HG03442 (cell line): ENCODE data around the gene PHF24.
A peak's percentile ranks its signal among the peaks of the same experiment; 100 is the strongest.

Source experiments
- ATAC-seq: cut with Tn5 transposase; IDR thresholded peaks from one replicate; pipeline ENCODE4 v1.9.1; 2021; ENCODE audit warnings: mild to moderate bottlenecking, moderate library complexity; ENCODE audit not compliant: unreplicated experiment

PHF24 gene

DNA sequence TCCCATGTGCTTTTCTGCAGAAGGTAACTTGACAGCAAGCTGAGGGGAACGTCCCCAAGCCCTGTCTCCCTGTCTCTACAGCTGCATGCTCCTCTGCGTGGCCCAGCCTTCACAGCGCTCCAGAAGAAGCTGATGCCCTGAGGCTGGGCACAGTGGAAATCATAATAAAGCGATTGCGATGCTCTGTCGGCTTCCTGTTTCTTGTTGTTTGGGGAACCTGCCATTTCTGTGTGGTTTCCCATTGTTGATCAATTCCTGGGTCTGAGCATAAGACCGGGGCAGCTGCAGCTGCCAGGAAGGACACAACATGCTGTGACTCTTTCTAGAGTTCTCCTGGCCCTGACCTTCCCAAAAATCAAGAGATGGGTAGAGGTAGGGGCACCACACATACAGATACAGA, 24.3 kb downstream of the PHF24 start:
- ATAC-seq: no peak

DNA sequence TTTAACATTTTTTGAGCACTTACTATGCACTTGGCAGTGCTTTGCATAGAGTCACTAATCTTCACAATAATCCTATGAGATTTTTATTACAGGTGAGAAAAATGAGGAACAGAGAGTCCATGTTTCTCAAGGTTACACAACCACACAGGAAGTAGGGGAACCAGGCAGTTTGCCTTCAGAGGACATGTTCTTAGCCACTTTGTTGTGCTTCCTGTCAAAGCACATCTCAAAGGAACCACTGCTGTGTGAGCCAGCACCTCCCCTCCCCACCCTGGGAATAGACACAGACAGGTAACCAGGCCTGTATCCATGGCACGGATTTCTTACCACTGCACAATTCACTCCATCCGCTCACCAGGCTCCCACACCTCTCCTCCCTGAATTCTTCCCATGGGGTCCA, 25.1 kb downstream of the PHF24 start:
- peak; percentile 49 for ATAC-seq

DNA sequence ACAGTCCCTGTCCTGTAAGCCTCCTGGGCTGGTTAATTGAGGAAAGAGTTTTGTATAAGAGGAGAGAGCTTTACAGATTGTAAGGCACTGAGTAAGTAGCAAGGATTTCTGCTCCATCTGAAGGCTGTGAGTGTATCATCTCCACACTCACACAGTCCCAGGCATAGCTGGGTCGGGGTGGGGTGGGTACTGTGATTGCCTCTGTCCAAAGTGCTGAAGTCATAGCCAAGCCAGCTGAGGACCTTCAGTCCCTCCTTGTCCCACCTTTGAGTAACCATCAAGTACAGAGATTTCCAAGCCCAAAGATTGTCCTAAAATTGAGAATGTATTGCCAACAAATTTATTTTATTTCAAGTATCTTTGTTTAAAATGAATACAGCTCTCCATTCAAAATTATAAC, 26.0 kb downstream of the PHF24 start:
- ATAC-seq: no peak

DNA sequence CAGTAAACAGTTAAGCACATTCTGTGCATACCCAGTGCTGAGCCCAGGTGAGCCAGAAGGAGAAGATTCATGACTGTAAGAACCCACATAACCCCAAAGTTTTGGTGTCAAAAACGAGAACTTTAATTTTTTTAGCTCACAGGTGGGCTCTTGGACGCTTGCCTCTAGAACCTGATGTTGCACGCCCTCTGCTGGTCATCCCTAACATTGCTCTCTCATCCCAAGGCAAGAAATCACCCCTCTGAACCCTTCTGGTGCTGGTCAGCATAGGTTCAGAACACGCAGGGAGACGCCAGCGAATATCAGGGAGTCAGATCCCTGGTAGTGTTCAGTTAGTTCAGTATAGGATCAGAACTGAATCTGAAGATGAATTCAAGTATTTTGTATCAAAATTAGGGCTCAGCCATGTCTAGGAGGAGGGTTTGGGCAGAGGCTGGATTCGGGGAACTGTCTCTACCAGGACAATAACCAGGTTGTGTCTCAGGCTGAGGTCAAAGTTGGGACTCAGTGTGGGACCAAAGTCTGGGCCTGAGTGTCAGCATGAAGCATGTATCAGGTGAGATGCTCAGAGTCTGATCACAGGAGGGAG, 27.3 kb downstream of the PHF24 start:
- no peak for ATAC-seq

DNA sequence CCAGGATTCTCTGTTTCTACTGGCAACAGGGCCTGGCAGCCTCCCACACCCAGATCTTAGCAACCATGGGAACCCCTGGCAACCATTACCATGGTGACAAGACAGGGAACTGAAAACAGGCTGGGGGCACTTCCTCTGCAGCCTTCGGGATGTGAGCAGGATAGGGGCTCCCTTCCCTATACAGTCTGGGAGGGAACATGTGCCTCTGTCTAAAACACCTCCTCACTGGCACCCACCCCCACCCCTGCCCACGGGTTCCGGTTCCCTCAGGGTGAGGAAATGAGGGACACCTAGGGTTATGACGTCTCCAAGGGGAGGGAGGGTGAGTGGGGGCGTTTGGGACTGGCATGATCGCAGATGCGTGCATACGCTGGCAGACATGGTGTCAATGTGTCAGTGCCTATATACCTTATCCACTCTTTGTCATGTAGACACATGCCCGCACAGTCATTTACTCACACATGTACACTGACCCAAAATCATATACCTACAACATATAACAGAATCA, 28.5 kb downstream of the PHF24 start:
- ATAC-seq: no peak

DNA sequence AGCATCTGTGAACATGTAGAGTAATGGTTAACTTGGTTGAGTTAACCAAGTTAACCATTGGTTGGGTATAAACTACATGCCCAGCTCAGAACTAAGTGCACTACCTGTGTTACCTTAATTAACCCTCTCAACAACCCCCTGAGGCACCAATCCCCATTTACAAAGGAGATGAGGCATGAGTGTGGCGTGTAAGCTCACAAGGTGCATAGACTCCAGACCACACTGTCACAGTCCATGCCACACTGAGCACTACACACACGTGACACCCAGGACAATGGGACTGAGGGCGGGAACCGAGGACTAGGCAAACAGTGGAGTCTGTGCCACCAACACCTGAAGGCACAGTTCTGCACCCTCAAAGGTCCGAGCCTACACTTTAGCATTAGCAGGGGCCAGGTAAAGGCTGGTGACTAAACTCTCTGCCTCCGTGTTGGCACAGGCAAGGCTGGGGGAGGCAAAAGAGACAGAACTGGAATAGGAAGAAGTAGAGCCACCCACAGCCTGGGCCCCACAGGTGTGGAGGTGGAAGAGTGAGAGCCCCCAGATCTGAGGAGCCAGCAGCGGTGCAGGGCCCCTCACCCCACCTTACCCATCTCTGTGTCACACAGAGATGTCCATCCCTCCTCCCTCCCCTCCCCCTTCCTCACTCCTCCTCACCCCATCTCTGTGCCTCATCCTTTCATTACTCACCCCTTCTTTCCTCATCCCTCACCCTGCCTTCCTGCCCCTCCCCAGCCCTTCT, 29.2 kb downstream of the PHF24 start:
- no peak for ATAC-seq

DNA sequence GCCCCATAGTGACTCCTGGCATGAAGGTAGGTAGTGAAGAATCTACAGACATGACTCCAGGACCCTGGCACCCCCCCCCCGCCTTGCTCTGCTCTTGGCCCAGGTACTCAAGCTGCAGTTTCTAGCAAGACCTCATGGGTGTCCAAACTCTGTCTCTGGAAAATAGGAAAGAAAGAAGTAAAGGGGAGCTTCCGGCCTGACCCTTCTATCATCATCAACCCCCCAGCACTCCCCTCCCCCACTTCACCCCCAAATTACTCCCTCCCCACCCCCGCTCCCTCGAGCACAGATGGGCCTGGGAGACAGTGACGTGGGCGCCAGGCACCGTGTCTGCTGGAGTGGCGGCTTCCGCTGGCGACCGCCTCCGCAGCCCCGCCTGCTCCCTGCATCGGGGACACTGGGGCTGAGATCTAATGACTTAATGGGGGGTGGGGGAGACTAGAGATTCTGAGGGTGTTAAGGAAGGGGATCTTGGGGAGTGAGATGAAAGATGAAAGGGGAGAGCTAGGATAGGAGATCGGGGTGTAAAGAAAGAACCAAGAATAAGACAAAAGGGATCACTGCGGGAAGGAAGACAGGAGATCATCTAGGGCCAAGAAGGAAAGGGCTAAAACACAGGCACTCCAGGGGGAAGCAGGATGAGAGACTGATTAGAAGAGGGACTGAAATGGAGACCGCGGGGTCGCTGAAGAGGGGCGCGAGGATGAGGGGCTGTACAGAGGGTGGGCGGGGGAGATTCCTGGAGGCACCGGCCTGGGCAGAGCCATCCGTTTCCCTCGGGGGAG, 30.3 kb downstream of the PHF24 start:
- ATAC-seq: no peak

DNA sequence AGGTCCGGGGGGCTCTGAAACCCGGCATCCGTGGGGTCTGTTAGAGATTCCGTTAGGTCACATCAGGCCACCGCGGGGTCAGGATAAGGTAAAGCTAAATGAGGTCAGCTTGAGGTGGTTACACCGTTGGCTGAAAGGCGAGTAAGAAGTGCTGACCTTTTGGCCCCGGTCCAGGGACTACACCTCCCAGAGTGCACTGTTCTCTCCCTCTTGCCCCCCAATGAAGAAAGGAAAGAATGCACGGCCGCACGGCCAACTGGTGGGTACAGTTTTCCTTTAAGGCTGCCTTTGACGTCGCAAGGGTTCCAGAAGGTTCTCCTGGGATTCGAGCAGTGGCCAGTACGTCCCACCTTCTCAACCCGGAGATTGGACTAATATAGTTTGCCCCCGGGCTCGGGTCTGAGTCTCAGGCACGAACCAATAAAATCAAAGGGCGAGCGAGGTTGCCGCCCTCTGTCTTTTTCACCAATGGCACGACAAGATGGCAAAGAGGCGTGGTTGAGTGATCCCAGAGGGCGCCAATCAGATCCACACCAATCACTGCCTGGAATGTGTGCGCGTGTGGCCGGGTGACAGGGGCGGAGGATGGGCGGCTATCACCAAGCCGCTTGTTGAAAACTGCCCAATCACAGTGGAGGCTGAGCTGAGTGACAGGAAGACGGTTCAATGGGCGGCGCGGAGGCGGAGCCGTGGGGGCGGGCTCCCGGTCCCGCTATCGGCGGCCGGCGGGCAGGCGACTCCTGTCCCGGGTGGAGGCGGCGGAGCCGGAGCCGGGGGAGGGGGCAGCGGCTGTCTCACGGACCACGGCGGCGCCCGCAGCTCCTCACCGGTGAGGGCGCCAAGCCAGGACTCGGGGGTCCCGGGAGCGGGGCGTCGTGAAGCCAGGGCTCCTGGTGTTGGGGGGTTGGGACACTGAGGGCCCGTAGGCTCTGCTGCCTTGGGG, 31.2 kb downstream of the PHF24 start, which contains the start of gene DNAJB5:
DNAJB5 (plus strand) TSS at position 743 of the 943 bp plus-strand sequence. CDS start 886 bp downstream, outside the sequence.
- peak; percentile 84 for ATAC-seq

DNA sequence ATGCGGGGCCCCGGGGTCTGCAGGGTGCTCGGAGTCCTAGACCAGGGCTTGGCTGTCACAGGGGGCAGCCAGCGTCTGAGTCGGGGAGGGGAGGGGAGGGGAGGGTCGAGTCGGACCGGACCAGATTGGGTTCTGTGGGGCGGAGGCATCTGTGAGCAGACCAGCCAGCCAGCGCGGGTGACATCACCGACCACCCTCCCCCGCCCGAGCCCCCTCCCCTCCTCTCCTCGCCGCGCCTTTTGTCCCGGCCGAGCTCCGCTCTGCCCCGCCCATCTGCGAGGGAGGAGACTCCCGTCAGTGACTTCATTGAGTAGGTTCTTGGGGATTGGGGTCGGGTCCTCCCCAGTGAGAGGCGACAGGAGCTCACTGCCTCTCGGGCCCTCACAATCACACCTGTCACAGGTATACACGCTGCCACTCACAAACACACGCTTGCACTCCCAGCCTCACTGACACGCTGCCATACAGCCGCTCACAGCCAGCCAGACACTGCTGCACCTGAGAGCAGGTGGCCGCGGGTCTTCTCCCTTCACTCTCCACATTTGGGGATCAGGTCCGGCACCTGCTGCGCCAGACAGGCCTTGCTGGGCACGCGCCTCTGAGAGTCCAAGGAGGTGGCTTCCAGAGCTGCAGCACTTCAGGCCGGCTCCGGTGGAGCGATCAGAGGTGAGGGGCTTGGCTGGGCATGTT, 32.0 kb downstream of the PHF24 start:
- no peak for ATAC-seq

DNA sequence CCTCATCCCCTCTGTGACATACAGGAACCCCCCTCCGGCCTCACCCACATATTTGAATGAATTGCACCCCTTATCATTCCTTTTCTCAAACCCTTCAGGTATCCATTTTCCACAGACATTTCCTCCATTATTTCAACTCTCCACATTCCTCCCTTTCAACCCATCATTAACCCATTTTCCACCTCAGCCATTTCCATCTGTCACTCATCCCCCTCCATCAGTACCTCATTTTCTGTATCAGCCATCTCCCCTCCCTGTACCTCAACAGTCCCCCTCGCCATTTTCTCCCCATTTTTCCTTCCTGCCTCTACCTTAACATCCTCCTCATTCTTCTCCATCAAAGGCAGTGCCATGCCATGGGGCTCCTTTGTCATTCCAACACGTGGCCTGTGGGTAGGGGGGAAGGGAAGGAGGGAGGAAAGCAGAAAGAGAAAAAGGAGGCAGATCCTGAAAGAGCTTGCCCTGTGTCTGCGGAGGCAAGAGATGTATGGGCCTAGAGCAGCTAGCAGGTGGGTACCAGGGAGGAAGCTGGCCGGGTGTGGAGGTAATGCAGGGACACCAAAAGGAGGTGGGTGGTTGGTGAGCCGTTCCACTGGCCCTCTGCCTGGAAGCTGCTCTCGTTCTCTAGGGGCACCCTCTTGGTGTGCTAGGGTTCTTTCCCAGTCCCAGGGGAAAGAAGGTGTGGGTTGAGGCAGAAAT, 33.0 kb downstream of the PHF24 start:
- ATAC-seq: no peak

DNA sequence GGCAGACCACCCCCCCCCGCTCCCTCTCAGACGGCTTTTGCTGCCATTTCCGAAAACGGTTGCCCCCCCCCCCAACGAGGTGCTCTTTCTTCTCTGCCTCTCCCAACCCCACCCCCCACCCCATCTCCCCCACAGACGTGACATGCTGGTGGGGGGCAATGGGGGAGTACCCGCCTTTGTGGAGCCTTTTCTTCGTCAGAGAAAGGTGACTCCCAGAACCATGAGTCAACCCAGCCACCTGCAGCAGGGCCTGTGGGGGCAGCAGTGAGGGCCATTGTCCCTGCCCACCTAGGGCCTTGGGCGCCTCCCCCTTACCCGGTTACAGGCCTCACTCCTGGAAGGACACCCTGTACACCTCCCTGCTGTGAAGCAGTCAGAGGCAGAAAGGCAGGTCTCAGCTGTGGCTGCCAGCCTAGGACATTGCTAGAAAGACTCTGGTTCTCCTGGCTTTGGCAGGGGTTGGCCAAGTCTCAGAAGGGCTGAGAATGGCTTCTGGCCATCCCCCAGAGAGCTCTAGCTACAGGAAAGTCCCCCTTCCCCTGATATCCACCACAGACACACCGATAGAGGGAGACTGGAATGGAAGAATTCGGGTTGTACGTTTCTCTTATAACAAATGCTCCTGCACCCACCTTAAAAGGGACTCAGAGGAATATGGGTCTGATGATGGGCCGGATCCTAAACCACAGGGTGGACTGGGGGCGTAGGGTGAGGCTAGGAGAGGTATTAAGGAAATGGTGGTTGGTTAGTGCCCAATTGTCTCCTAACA, 33.7 kb downstream of the PHF24 start:
- no peak for ATAC-seq

DNA sequence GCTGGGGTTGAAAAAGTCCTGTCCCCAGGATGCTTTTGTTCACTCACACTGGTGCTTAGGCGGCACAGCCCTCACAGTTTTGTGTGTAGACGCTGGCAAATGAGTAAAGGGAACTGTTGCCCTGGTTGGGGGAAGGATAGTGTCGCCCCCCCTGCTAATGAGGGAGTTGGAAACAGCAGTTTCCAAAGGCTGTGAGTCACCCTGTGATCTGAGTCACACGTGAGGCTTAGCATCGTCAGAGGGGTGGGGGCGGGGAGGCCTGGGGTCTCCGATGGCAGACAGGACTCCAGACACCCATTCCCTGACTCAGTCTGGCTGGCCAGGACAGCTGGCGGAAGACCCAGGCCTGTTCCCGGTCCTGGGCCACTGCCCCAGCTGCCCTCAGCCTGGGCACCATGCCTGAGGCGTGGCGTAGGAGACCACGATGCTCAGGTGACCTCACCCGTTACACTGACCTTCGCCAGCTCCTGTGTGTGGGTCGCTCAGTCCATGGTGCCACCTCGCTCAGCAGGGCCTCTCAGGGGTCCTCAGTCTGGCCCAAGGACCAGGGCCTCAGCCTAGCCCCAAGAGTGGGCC, 34.4 kb downstream of the PHF24 start:
- ATAC-seq: no peak

DNA sequence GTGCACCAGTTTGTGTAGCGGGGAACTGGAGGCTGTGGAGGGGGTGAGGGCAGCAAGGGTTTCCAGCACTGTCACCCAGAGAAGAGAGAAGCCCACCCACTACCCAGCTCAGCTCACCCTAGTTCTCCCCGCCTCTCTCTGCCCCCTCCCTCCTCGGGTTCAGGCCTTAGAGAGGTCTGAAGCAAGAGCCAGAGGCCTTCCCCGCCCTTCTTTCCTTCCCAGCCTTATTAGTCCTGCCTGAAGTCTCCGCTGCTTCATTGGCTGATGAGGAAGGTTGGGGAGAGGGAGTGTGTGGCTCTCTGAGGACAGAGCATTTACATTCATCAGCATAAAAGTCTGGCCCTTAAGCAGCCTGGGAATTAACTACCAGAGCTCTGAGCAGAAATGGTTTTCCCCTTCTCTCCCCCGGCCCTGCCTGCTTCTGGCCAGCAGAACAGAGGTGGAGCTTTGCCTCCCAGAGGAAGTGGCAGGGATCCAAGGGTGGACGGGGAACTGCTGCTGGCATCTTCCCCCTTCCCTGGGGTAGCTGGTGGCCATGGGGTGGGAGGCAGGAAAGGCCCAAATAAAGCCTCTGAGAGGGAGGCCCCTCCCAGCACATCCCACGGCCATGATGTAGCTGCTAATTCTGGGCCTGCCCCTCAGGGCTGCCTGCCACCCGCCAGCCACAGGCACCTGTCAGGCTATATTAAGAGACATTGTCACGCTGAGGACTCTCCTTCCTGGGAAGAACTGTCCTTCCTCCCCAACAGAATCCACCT, 35.6 kb downstream of the PHF24 start:
- no peak for ATAC-seq

DNA sequence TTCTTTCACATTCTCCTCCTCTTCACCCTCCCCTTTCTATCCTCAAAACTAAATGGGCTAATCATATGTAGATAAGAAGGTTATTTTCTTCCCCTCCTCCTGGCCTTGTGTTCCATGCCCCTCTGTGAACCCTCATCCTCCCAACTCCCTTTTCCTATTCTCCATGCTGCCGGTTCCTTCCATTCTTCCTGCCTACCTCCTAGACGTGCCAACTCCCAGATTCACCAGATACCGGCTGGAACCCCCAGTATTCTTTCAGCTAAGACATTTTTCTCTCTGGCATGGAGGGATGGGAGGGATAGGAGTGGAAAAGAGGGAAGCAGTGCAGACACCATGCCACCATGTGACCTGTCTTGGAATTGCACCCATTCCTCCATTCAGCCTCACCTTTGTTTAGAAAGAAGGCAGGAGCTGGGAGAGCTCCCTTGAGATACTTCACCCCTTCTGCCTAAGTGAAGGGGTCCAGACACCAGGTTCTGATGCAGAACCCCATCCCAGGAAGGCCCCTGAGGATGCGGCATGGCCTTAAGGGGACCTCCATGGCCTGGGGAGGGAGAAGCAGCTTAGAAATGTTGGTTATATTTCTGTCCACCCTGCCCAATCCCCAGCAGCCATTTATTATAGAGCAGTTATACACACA, 36.3 kb downstream of the PHF24 start:
- no peak for ATAC-seq

DNA sequence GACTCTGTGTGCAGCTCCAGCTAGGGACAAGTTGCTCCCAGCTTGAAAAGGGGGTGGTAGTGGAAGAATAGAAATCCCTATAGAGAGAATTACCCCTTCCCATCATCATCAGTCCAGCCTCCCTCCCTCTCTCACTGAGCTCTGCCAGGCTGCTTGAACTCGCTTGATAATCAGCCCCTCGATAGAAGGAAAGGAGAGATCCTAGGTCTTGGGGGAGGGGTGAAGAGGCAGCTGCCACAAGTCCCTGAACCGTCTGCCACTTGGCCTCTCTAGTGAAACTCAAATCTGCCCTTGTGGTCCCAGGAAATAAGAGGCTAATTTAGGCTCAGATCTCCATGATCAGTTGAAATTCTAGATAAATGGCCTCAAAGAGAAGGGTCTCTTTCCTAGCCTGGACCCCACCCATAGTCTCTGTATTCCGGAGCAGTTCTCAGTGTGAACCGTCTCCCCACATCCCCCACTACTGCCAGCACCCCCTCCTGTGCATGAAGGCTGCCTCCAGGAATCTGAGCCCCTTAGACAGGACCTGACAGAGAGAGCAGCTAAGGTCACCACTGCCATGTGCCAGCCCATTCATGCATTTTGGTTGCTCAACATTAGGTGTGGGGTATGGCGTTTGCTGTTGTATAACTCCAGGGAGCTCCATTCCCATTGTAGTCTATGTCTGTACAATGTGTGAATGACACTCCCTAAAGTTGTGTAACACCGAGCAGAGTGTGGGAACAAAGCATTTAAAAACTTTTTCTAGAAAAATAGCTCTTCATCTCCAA, 37.0 kb downstream of the PHF24 start:
- no peak for ATAC-seq

DNA sequence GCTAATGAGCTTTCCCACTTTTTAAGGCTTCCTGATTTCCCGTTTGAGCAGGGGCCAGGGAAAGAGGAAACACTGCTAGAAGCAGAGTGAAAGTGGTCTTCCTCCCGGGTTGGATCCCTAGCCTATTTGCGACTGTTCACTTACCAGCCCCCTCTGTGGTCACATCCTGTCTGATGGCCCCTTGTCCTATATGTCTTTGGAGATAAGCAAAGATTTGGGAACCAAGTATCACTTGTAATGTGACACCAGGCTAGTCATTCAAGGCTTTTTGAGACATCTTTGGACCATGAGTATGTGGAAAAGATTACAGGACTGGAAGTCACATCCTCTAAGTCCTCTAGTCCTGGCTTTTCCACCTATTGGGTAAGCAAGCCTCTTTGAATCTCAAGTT, 37.6 kb downstream of the PHF24 start:
- no peak for ATAC-seq
